HTR-8/SVneo (cell line): ENCODE data around the gene NEFH.
"Not testable (repeated sequence)": the region's sequence is repeated elsewhere in the genome, so short reads cannot be mapped to it uniquely, and the experiment has no call there.

Source experiments
- DNase-seq: peaks from one replicate; pipeline ENCODE4 v3.0.0; 2011; ENCODE audit warnings: low spot score, mixed read lengths; ENCODE audit not compliant: insufficient read length
- FAIRE-seq: peaks from 2 replicates; lab custom pipeline; 2011; peaks lifted over from hg19 to GRCh38; lab: Jason Lieb, UNC

Gene NEFH

DNA sequence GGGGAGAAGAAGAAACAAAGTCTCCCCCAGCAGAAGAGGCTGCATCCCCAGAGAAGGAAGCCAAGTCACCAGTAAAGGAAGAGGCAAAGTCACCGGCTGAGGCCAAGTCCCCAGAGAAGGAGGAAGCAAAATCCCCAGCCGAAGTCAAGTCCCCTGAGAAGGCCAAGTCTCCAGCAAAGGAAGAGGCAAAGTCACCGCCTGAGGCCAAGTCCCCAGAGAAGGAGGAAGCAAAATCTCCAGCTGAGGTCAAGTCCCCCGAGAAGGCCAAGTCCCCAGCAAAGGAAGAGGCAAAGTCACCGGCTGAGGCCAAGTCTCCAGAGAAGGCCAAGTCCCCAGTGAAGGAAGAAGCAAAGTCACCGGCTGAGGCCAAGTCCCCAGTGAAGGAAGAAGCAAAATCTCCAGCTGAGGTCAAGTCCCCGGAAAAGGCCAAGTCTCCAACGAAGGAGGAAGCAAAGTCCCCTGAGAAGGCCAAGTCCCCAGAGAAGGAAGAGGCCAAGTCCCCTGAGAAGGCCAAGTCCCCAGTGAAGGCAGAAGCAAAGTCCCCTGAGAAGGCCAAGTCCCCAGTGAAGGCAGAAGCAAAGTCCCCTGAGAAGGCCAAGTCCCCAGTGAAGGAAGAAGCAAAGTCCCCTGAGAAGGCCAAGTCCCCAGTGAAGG, 9.2 kb downstream of the NEFH start:
- DNase-seq, FAIRE-seq: not testable (repeated sequence)

DNA sequence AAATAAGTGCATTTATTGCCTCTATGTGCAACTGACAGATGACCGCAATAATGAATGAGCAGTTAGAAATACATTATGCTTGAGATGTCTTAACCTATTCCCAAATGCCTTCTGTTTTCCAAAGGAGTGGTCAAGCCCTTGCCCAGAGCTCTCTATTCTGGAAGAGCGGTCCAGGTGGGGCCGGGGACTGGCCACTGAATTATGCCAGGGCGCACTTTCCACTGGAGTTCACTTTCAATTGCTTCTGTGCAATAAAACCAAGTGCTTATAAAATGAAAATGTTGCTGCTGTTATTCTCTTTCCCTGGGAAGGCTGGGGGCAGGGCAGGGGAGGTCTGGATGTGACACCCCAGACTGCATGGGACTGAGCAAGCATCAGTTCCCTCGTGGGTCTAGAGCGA, 11.0 kb downstream of the NEFH start:
- DNase-seq (no peak), FAIRE-seq (no peak)

DNA sequence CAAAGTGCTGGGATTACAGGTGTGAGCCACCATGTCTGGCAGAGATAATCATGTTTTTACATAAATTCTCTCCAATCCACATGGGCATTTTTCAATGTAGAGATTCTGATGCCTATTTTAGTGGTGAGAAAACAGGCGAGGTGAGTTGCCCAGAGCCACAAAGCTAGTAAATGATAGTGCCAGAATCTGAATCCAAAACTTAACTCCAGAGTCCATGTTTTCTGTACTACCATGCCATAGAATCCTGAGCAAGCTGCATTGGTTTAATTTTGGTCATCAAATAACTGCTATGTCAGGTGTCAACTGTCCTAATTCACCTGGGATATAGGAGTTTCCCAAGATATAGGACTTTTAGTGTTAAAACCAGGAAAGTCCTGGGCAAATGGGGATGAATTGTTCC, 13.6 kb downstream of the NEFH start:
- FAIRE-seq = no peak

DNA sequence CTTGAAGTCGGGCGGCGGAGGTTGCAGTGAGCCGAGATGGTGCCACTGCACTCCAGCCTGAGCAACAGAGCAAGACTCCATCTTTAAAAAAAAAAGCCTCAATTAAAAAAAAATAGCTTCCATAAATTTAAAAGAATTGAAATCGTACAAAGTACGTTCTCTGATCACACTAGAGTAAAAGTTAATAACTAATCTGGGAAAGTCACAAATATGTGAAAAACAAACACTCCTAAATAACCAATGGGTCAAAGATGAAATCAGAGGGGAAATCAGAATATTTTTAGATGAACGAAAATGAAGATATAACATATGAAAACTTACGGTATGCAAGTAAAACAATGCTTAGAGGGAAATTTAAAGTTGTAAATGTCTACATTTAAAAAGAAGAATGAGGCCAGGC, 19.8 kb downstream of the NEFH start:
- FAIRE-seq (no peak), DNase-seq (no peak)

More for the DNA sequence above, 13.6 kb downstream of the NEFH start:
- DNase-seq = no peak

DNA sequence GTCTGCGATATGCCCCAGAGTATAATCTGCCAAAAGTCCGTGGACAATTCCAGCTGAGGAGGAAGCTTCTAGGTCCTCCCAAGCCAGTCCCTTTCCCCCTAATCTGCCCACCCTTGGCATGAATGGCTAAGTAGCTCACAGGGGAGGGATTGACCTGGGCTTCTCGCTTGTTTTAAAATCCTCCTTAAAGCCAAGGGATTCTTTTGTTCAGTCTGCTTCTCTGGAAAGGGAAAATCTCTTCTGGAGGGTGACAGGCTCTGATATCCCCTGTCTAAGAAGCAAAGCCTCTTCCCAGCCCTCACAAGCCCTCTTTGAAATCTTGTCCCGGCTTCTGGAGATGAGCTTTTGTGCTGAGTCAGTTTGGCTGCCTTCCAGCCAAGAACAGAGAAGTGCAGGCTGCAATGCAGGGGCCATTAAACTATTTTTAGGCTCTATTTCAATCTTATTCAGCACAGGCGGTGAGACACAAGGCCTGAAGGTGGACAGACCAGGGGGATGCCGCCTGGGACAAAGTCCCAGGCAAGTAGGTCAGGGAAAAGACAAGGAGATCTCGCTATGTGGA, 23.9 kb downstream of the NEFH start:
- FAIRE-seq = no peak
- DNase-seq = no peak

DNA sequence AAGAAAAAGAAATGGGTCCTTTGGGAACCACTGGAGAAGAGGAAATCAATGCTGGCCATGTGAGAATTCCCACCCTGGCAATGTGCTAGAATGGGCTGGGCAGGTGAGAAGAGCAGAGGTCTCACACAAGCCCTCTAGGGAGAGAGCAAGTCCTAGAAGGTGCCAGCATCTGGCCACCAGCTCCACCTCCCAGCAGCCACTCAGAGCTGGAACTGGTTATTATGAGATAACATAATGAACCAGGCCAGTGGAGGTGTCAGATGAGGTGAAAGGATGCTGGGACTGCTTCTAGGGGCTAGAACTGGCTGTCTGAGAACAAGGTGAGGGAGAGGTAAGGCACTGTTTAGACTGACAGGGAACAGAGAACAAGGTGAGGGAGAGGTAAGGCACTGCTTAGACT, 29.3 kb downstream of the NEFH start:
- no peak for DNase-seq
- no peak for FAIRE-seq

DNA sequence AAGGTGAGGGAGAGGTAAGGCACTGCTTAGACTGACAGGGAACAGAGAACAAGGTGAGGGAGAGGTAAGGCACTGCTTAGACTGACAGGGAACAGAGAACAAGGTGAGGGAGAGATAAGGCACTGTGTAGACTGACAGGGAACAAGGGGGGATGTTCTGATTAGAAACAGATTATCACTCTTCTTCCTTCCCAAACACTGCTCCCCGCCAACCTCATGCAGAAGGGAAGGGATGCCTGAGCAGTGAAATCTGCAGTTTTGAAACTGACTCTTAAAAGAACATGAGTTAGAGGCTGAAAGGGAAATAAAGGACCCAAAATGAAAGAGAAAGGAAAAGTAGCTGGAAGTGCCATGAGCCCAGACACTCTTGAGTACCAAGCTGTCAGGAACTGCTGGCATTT, 29.8 kb downstream of the NEFH start:
- FAIRE-seq = no peak
- DNase-seq = no peak

DNA sequence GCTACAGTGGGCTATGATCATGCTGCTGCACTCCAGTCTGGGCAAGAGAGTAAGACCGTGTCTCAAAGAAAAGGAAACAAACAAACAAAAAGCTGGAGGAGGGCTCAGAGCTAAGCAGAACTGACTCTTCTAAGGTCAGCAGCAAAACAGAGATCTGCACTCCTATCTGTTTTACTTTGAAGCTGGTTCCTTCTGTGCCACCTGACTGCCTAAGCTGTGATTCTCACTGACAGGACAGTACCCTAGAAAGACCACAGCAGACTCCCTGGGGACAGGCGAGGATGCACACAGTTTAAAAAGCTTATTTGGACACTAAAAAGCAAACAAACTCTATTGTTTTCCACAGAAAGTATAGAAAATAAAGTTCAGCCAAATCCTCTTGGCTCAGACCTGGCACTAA, 30.5 kb downstream of the NEFH start:
- FAIRE-seq = no peak
- no peak for DNase-seq

DNA sequence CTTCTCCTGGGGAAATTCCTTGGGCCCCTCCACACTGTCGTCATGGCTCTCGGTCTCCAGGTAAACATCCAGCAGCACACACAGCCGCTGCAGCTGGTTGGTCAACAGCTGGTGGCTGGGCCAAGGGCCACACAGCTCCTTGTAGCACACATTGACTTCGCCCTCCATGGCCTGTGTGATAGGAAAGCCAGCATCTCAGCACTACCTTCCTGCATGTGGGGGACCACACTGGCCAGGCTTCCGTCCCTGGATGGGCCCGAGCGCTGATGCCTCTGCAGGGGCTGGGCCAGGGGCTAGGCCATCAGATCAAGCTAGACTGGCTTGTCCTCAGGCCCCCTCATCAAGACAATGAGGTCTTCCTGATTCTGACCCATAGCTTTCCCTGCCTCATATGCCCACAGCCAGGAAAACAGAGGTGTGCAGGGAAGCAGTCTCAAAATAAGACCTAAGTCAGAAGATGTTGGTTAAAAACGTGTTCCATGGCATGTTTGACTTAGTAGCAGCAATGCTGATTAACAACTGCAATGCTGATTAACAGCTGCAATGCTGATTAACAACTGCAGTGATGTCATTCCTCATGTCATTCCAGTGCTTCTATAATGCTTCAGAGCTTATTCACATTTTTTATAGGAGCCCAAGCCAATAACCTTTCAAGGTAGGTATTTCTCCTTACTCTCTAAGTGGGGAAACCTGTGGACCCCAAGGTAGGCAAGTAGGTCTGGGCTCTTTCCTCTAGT, 31.3 kb downstream of the NEFH start:
- no peak for FAIRE-seq

DNA sequence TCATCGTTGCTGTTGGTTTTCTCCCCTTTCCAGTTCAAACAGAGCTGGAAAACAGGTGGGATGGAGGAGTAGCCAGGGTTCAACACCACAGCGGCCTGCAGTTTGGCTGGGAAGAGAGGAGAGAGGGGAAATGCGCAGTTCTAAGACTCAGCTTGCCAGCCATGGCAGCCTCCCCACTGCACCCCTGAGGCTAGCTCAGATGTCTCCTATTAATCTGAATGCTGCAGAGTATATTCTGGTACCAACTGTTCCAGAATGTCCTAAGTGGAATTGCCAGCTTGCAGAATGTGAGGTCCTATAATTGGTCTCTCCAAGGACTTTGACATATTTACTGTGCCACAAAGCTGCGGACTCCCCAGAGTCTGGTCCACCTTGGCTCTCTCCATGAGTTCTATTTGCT, 32.0 kb downstream of the NEFH start:
- no peak for FAIRE-seq

More for the DNA sequence above, 31.3 kb downstream of the NEFH start:
- DNase-seq = no peak

DNA sequence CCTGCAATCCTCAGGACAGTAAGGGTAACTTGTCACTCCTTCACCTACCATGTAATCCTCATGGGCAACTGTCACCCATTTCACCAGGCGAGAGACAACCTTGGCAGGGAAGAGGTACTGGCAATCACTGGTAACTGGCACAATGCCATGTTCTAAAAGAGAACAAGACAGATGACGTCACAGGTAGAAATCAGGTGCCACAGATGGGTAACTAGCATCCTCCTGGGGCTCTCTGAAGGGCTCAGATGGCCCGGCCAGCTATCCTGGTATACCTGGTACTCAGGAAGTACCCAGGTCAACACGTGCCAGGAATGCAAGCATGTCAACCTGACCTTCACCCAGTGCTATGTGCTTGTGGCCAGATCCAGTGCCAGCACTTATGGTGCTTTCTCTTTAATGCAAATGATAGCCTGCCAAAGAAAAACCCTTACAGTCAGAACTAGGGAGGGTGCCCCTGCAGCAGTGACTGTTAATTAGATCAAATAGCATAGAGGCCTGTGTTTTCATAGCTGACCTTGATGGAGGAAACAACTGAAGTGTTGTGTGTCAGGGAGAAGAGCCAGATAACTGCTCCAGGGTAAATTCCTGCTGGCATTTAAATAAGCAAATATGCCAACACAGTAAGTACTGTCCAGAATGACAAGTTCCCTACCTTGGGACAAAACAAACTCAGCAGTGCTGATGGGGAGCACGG, 37.3 kb downstream of the NEFH start:
- FAIRE-seq = no peak
- no peak for DNase-seq

More for the DNA sequence above, 32.0 kb downstream of the NEFH start:
- no peak for DNase-seq

DNA sequence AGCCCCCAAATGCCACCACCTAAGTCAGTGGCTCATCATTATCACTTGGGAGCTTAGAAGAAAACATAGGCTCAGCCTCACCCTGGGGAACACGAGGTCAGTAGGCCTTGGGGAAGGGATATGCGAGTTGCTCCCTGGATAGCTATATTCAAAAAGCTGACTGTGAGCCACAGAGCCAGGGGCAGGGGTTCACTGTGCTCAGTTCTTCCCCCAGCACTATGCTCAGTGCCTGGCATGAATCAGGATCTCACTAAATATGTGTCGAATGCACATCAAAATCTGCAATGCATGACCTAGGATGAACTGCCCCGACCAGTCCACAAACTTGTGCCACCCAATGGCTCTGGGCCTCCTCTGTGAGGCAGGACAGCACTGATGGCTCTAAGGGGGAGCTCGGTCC, 38.4 kb downstream of the NEFH start:
- no peak for FAIRE-seq
- no peak for DNase-seq

DNA sequence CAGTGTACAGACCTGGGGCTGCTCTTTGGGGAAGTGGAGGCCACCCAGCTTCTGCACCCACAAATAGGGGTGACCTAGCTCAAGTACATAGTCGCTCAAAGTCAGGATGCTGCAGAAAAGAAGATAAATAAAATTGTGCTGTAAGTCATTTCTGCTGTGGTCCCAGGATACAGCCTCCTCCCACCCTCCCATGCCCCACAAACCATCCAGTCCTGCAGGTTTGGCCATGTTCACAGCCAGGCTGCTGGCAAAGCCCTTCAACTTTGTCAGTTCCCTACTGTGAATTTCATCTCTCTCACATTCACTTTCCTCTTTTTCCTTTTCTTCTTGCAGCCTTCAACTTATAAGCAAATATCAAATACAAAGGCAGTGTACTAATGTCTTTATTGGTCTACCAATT, 40.0 kb downstream of the NEFH start:
- DNase-seq (no peak), FAIRE-seq (no peak)

DNA sequence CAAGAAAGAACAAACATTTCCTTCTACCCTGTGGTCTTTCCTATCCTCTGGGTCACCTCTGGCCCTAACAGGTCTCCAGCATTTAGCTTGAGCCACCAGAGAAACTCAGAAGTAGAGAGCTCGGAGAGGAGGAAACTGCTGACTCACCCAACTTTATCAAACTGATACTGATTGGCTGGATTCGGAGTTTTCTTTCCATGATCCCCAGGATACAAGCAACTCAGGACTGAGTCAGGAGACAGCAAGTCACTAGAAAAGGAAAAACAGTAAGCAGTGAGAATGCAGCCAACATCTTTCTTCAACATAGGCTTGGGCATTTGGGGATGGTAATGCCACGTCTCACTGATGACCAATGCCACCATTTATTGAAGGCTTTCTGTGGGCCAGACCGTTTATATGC, 40.8 kb downstream of the NEFH start:
- DNase-seq (no peak), FAIRE-seq (no peak)

DNA sequence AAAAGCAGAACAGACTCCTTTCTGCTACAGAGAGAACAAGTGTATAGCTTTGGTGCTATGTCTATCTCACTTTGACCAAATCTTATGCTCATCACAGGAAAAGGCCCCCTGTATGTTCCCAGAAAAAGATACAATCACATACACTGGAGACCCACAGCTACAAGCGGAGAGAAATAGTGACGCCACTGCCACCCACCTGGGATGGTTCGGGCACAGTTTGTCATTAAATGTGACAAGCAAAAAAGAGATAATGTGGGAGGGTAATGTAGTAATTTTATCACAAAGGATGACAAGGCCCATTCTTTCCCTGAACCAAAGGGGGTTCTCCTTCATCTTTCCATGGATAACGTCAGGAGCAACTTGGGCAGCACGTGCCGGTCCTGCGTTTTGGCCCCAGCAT, 41.5 kb downstream of the NEFH start:
- no peak for DNase-seq
- FAIRE-seq = no peak

DNA sequence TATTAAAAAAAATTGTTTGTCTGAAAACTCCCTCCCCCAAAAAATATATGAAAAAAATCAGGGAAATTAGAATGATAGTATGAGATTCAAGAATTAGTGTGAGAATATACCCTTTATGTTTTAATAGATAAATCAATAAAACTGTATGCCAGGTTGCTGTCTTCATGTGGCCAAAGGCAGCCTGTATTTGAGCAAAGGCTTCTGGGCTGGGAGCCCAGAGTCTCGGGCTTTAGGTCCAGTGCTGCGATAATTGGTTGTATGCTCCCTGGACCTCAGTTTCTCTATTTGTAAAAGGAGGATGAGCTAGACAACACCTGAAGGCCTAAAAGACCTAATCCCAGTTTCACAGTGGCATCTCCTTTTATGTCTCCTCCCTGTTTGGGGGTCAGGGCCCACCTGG, 43.7 kb downstream of the NEFH start:
- FAIRE-seq (no peak), DNase-seq (no peak)

DNA sequence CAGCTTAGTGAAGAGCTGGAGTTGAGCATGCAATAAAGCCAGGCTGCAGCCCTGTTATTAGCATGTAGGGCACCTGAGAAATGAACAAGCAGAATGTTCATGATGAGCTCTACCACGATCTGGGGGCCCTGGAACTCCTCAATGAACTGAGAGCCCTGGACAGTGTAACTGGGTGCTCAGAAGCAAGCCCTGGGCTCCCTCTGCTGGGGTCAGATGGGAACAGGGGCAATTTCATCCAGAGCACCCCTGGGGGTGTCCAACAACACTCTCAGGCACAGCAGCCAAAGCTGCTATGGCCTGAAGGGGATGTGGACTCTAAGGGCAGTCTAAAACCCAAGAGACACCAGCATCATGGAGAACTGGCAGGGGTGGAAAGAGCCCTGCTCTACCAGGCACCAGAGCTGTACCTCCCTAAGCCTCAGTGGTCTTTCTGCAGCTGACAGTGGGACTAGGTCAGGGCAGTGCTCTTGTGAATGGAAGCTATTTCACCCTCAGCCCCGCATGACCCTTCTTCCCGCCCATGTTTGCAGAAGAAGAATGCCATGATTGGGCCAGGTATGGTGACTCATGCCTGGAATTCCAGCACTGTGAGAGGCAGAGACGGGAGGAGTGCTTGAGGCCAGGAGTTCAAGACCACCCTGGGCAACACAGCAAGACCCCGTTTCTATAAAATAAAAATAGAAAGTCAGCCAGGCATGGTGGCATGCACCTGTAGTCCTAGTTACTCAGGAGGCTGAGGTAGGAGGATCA, 44.6 kb downstream of the NEFH start:
- DNase-seq (peak; percentile 15), FAIRE-seq (no peak)

DNA sequence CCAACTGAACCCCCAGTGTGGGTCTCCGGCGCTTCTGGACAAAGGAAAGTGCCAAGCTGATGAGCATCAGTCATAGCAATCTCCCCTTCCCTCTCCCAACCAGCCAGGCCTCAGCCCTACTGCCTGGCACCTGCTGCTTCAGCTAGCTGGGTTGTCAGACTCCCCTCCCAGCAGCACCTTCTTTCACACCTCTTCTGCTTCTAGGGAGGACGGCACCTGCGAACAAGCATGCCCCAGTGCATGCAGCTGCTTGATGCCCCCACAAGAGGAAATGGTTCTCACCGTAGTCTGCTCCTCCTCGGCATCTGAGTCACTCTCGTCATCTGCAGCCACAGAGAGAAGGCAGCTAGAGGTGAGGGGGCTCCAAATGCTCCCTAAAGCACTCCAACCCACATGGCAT, 48.1 kb downstream of the NEFH start:
- DNase-seq (no peak), FAIRE-seq (no peak)

DNA sequence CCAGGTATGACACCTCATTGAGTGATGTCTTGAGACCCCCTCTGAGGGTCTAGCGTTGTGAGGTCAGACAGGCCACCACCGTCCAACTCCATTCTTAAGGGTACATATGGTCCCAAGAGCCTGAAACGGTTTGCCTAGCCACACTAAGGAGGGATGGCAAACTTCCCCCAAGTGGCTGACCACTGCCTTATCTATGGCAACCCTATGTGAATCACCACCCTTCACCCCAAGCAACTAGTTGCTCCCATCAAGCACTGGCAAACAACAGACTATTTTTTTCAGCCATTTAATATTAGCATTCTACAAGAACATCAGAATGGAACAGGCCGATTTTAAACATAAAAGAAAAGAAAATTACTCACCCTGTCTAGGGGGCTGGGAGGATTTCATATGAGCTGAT, 50.7 kb downstream of the NEFH start:
- no peak for FAIRE-seq
- DNase-seq = no peak

DNA sequence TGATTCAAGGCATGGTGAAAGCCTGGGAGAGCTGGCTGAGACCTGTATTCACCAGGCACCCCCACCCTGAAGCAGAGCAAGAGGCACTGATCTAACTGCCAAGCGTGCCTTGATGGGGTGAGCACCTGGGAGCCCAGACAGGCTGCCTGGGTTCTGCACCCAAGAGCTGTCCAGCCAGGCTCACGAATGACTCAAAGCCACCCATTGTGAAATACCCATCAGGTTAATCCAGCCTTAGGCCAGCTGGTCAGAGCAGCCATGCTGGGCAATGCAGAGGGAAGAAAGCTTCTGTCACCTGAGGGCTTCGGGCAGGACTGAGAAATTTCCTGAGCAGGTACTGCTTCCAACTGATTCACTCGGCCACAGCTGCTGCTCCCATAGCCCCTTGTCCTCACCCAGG, 51.4 kb downstream of the NEFH start:
- FAIRE-seq = no peak
- DNase-seq = no peak
